NCI-H1048 (cell line): Measurements from ENCODE around the gene SLC6A20.
"Not testable (repeated sequence)": the region's sequence is repeated elsewhere in the genome, so short reads cannot be mapped to it uniquely, and the experiment has no call there.

Experiments
- DNase-seq: peaks from one replicate; lab custom pipeline; 2025; lab: John Stamatoyannopoulos, UW

SLC6A20 gene

DNA sequence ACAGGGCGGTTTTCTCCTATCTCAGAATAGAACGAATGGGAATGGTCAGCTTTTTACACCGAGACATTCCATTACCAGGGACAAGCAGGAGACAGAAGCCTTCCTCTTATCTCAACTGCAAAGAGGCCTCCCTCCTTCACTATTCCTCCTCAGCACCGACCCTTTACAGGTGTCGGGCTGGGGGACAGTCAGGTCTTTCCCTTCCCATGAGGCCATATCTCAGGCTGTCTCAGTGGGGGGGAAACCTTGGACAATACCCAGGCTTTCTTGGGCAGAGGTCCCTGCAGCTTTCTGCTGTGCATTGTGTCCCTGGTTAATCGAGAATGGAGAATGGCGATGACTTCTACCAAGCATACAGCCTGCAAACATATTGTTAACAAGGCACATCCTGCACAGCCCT lies 39.2 kb downstream of the SLC6A20 start:
- DNase-seq = not testable (repeated sequence)

DNA sequence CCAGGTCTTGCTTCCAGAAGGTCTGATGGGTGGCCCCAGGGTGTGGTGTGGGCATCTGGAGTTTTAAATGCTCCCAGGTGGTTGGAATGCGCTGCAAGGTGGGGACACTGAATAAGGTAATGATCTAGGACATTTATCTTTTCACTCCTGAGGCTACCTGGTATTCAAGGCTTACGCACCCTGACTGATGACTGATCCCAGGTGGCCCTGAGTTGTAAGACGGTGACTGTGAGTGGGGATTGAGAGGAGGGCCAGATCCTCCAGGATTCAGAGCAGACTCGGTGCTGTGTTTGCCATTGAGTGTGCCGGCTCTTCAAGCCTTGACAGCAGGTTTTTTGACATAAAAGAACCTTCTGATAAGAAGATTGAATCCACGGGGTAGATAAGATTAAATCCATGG lies 40.3 kb downstream of the SLC6A20 start:
- DNase-seq = no peak

DNA sequence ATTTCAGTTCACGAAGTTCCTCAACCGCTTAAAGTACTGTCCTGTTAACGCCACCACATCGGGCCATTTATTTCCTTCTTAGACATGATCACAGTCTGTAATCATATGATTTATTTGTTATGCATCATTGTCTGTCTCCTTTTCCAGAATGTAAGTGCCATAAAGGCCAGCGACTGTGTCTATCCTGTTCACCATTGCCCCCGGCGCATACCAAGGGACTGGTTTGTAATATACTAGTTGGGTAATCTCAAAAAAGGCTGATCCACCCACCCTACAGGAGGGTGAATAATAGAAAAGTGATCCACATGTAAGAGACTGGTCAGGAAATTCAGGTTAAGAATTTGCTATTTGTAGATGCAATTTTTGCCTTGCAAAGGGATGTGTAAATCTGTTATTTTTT lies 41.9 kb downstream of the SLC6A20 start:
- DNase-seq = no peak

GRCh38 chr3:45753095-45753494 lies 43.2 kb downstream of the SLC6A20 start:
- no peak for DNase-seq

DNA sequence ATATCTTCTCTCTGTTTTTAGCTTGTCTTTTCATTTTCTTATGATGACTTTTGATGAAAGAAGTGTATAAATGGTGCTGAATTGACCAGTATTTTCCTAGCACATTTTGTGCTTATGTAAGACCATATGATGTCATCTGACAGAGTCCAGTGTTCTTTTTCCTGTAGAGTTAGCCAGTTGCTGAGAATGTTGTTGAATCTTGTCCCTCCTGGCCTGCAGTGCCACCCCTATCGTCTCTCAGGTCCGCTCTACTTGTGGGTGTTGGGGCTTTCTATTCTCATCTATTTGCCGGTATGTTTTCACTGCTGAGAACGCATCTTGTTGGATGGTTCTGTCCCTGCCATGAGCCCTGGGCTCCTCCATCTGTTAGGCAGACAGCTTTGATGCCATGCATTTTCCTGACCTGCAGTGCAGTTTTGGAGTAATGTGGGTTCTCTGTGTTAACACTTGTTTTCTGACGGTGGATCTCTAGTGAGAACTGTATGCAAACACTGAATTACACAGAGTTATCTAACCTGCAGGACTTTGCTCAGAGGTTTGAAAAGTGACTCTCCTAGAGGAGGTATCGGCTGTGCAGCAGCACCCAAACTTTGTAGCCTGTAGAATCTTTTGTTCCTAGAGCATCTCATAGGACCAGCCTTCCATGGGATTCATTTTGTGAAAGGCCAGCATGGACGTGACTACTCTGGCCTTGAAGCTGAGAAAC lies 44.6 kb downstream of the SLC6A20 start:
- no peak for DNase-seq

DNA sequence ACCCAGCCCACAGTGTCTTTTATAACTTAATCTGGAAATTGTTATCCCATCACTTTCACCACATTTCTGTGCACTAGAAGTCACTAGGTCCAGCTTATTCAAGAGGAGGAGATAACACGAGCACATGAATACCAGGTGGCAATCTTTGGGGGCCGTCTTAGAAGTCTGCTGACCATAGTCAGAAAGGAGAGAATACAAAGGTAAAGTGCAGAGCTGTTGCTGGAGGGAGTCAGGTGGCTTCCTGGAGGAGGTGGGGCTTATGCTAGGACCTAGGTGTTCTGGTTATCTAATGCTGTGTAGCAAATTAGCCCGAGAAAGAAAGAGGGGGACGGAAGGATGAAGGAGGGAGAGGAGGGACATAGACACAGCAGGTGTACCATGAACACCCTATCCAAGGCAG lies 46.5 kb downstream of the SLC6A20 start:
- no peak for DNase-seq

- DNase-seq = not testable (repeated sequence)
Observed at GRCh38 chr3:45749036-45749600, 47.2 kb downstream of the SLC6A20 start.

- DNase-seq = no peak
Observed at GRCh38 chr3:45748068-45748467, 48.3 kb downstream of the SLC6A20 start.

GRCh38 chr3:45746777-45747622 lies 49.3 kb downstream of the SLC6A20 start:
- DNase-seq = no peak

- no peak for DNase-seq
Observed at GRCh38 chr3:45746165-45746776, 50.1 kb downstream of the SLC6A20 start.

DNA sequence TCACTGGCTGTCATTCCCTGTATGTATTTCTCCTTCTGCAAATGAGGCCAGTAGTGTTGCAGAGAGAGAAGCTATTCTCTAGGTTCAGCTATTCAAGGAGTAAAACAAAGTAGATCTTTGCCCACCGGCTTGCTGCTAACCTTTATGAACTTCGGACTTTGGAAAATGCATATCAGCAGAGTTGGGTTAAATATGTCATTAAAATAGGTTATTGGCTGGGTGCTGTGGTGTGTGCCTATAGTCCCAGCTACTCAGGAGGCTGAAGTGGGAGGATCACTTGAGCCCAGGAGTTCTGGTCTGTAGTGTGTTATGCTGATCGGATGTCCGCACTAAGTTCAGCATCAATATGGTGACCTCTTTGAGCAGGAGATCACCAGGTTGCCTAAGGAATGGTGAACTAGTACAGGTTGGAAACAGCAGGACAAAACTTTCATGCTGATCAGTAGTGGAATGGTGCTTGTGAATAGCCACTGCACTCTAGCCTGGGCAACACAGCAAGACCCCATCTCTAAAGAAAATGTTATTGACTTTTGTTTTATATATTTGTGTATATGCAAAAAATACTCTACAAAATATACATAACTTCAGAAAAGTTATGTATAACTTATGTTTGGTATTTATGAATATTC lies 53.8 kb downstream of the SLC6A20 start:
- no peak for DNase-seq

DNA sequence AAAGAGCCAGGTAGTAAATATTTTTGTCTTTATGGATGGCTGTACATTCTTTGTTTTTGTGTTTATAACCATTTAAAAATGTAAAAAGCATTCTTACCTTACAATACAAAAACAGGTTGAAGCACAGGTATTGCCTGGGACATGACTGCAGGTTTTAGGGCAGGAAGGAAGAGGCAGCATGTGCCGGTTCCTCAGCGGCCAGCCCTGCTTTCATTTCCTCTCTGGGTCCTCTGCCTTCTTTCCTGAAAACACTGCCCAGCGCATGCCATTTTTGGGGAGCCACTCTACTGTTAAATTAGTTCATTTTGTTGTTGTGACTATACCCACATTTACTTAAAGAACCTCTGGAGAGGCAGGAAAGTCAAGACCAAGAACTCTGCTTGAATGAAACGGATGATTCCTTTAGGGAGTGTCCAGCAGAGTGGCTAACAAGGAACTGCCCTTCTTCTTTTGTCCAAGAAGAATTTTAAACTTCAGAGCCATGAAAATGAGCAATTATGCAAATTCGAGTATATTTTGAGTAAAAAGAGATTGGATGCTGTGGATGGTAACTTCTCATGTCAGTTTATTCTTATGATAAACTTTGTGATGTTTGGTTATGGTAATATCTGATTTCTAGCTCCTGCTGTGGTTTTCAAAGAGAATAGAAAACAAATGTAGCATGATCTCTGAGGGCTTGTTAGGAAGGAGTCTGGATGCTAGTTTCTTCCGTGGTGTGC lies 54.4 kb downstream of the SLC6A20 start:
- DNase-seq = no peak

DNA sequence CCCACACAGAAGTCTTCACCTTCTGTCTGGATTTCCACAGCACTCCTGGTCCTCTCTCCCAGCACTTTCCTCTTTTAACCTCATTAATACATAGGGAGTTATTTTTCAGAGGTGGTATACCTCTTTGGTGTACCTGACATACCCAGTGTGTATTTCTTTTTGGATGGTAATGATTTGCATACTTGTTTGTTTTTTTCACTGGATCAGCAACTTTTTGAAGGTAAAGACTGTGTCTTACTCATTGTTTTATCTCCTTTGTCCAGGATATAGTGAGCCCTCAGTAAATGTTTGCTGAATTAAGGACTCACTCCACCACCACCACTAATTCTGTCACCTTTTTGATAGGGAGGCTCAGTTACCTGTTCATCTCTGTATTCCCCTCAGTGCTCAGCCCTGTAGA lies 55.1 kb downstream of the SLC6A20 start:
- DNase-seq = no peak

- no peak for DNase-seq
Observed at GRCh38 chr3:45739991-45740390, 56.3 kb downstream of the SLC6A20 start.

DNA sequence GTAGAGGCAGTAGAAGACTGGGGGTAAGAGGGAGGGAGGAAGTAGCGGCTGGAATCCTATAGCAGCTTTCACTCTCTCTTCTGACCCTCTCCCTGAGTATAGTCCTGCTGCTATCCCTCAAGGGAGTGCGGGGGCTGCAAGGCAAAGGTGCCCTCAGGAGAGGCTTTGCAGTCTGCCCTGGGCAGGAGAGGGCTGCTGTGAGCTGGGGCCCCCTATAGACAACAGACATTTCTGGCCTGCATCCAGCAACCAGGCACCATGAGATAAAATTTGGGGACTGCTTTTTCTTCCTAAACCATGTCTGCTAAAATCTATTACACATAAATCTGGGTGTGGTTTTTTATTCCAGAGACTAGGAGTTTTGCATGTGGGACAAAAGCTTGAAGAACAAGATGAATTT lies 59.1 kb downstream of the SLC6A20 start:
- DNase-seq = no peak

DNA sequence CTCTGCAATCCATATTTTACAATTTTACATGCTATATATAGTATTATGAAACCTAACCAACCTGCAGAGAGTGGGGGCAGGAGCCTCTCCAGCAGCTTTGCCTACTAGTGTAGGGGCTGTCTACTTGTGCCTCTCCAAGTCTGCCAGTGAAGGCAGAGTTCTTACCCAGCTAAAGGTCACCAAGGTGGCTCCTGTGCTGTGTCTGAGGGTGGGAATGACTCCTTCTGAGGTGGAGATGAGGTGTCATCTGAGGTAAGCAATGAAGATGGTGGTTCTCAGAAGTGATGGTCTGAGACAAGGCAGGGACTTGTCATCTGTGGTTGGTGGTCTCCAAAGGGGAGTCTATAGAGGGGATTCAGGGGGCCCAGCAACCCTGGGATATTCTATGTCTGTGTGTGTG lies 59.6 kb downstream of the SLC6A20 start:
- DNase-seq = no peak

- no peak for DNase-seq
Observed at GRCh38 chr3:45730409-45731154, 65.8 kb downstream of the SLC6A20 start.

- no peak for DNase-seq
Observed at GRCh38 chr3:45729614-45730013, 66.7 kb downstream of the SLC6A20 start.

- DNase-seq = no peak
Observed at GRCh38 chr3:45724911-45725310, 71.4 kb downstream of the SLC6A20 start.

- no peak for DNase-seq
Observed at GRCh38 chr3:45719655-45720487, 76.5 kb downstream of the SLC6A20 start.
